H1 (cell line): Measurements from ENCODE around the gene NTPCR. TPM values are rescaled to one million over a fixed set of nuclear protein-coding genes. Genes with fewer than 3 reads are reported as not detected.

Experiments used
- CTCF ChIA-PET: fragments of 300-600 bp; sonication (Branson Sonifier 250); formaldehyde crosslinking; loops from one replicate; lab custom pipeline; 2021; ENCODE audit not compliant: partially characterized antibody; lab: Charles Lee
- POLR2A ChIA-PET: fragments of 300-600 bp; sonication (Branson Sonifier 250); formaldehyde crosslinking; loops from one replicate; lab custom pipeline; 2021; ENCODE audit warnings: inconsistent platforms; ENCODE audit not compliant: partially characterized antibody; lab: Charles Lee
- DNase-seq, 2 experiments: peaks; one replicate each; pipeline versions ENCODE4 v3.0.0 to v3.0.0-alpha.2; 2010 to 2022; ENCODE audit warnings: low spot score in 2 of 2, low read depth in 1 of 2, mixed read lengths in 1 of 2
- FAIRE-seq: peaks from 2 replicates; lab custom pipeline; 2011; peaks lifted over from hg19 to GRCh38; lab: Jason Lieb, UNC
- H2AFZ ChIP-seq: 2 replicates; pipeline ENCODE4 v1.8.1; 2012; ENCODE audit warnings: low read length, inconsistent platforms
- H2AK5ac ChIP-seq: 2 replicates; pipeline ENCODE4 v1.6.1; 2013; ENCODE audit warnings: low read depth, low read length
- H2BK120ac ChIP-seq: replicated peaks from 2 replicates; pipeline ENCODE3; 2013; ENCODE audit warnings: low read depth, low read length, inconsistent platforms
- H2BK12ac ChIP-seq: 2 replicates; pipeline ENCODE4 v1.6.1; 2013; ENCODE audit warnings: low read depth, low read length
- H2BK15ac ChIP-seq: 2 replicates; pipeline ENCODE4 v1.6.1; 2013; ENCODE audit warnings: low read length
- H2BK20ac ChIP-seq: 2 replicates; pipeline ENCODE4 v1.6.1; 2013; ENCODE audit warnings: low read length
- H2BK5ac ChIP-seq: 2 replicates; pipeline ENCODE4 v1.6.1; 2013; ENCODE audit warnings: low read depth, low read length
- H3K14ac ChIP-seq: 2 replicates; pipeline ENCODE4 v1.6.1; 2013; ENCODE audit warnings: inconsistent platforms; ENCODE audit not compliant: insufficient read length
- H3K18ac ChIP-seq: 2 replicates; pipeline ENCODE4 v1.6.1; 2013; ENCODE audit warnings: low read length; ENCODE audit errors: extremely low read depth
- H3K23ac ChIP-seq: 2 replicates; pipeline ENCODE4 v1.6.1; 2013; ENCODE audit warnings: inconsistent platforms; ENCODE audit not compliant: insufficient read length
- H3K23me2 ChIP-seq: 2 replicates; pipeline ENCODE4 v1.6.1; 2013; ENCODE audit warnings: low read depth, low read length
- H3K27ac ChIP-seq: 2 replicates; pipeline ENCODE4 v1.6.1; 2011; ENCODE audit warnings: low read depth, low read length, inconsistent platforms
- H3K27me3 ChIP-seq, 4 experiments: replicated peaks in 1 of 4; 1 replicate in 1 of 4; 2 replicates in 3 of 4; pipeline versions ENCODE4 v1.6.1 to v1.8.1; 2011 to 2013; ENCODE audit warnings: low read length in 3 of 4, mild to moderate bottlenecking in 3 of 4, inconsistent platforms in 2 of 4, mixed read lengths in 2 of 4, moderate library complexity in 1 of 4; ENCODE audit not compliant: control insufficient read depth in 3 of 4, insufficient read depth in 3 of 4; ENCODE audit errors: extremely low read depth in 1 of 4
- H3K36me3 ChIP-seq, 4 experiments: 2 replicates each; pipeline versions ENCODE4 v1.6.1 to v1.8.1; 2011 to 2013; ENCODE audit warnings: mild to moderate bottlenecking in 4 of 4, low read length in 3 of 4, moderate library complexity in 2 of 4, control low read depth in 1 of 4, inconsistent platforms in 1 of 4; ENCODE audit not compliant: insufficient read depth in 4 of 4, control insufficient read depth in 2 of 4
- H3K4ac ChIP-seq: replicated peaks from 2 replicates; pipeline ENCODE3; 2013; ENCODE audit warnings: low read length, low read depth, mixed read lengths, inconsistent platforms; ENCODE audit not compliant: insufficient read length
- H3K4me1 ChIP-seq, 4 experiments: replicated peaks in 1 of 4; 1 replicate in 1 of 4; 2 replicates in 3 of 4; pipeline versions ENCODE4 v1.6.1 to v1.8.1; 2011 to 2013; ENCODE audit warnings: low read length in 3 of 4, inconsistent platforms in 2 of 4, mixed read lengths in 1 of 4; ENCODE audit not compliant: insufficient read depth in 4 of 4, control insufficient read depth in 3 of 4
- H3K4me2 ChIP-seq, 2 experiments: 2 replicates each; pipeline versions ENCODE4 v1.6.1 to v1.8.1; 2011 to 2013; ENCODE audit warnings: low read depth in 2 of 2, low read length in 2 of 2, control low read depth in 1 of 2, inconsistent platforms in 1 of 2, mild to moderate bottlenecking in 1 of 2; ENCODE audit not compliant: insufficient read depth in 1 of 2
- H3K4me3 ChIP-seq, 4 experiments: fragments of 200-600, 300-600 bp in 1 of 4; sonication (generic), shearing (Covaris generic), sonication (Bioruptor Twin) in 1 of 4; 2 replicates each; pipeline versions ENCODE4 v1.5.1 to v1.8.1; 2011 to 2016; ENCODE audit warnings: low read length in 4 of 4, low read depth in 3 of 4, control low read depth in 2 of 4, inconsistent platforms in 2 of 4, mild to moderate bottlenecking in 2 of 4, mixed read lengths in 1 of 4, moderate library complexity in 1 of 4; ENCODE audit not compliant: insufficient read depth in 2 of 4; ENCODE audit errors: extremely low read depth in 1 of 4
- H3K56ac ChIP-seq: replicated peaks from 2 replicates; pipeline ENCODE3; 2013; ENCODE audit warnings: low read depth, mild to moderate bottlenecking, mixed read lengths, low read length, inconsistent platforms; ENCODE audit not compliant: insufficient read length
- H3K79me1 ChIP-seq: 2 replicates; pipeline ENCODE4 v1.6.1; 2013; ENCODE audit warnings: low read depth, low read length, control low read depth
- H3K79me2 ChIP-seq, 2 experiments: 2 replicates each; pipeline versions ENCODE4 v1.6.1 to v1.8.1; 2012 to 2013; ENCODE audit warnings: low read length in 2 of 2, mild to moderate bottlenecking in 2 of 2, inconsistent platforms in 1 of 2; ENCODE audit not compliant: insufficient read depth in 2 of 2, control insufficient read depth in 1 of 2
- H3K9ac ChIP-seq, 4 experiments: replicated peaks in 1 of 4; 1 replicate in 1 of 4; 2 replicates in 3 of 4; pipeline versions ENCODE4 v1.6.1 to v1.8.1; 2011 to 2013; ENCODE audit warnings: low read depth in 3 of 4, low read length in 3 of 4, control low read depth in 2 of 4, mild to moderate bottlenecking in 2 of 4, moderate library complexity in 2 of 4, inconsistent platforms in 1 of 4; ENCODE audit errors: extremely low read depth in 1 of 4
- H3K9me3 ChIP-seq, 2 experiments: 2 replicates each; pipeline versions ENCODE4 v1.6.1 to v1.8.1; 2012 to 2013; ENCODE audit warnings: mild to moderate bottlenecking in 2 of 2, moderate library complexity in 2 of 2, control low read depth in 1 of 2, inconsistent platforms in 1 of 2, low read depth in 1 of 2, low read length in 1 of 2, mixed read lengths in 1 of 2; ENCODE audit not compliant: insufficient read depth in 2 of 2
- H4K20me1 ChIP-seq, 2 experiments: replicated peaks in 1 of 2; 2 replicates each; pipeline versions ENCODE3 to v1.8.1; 2011 to 2013; ENCODE audit warnings: inconsistent platforms in 2 of 2, low read length in 2 of 2, mild to moderate bottlenecking in 1 of 2; ENCODE audit not compliant: insufficient read depth in 2 of 2, control insufficient read depth in 1 of 2
- H4K5ac ChIP-seq: 2 replicates; pipeline ENCODE4 v1.6.1; 2013; ENCODE audit warnings: low read length, low read depth, mixed read lengths, inconsistent platforms; ENCODE audit not compliant: insufficient read length
- H4K8ac ChIP-seq: 2 replicates; pipeline ENCODE4 v1.8.0; 2013; ENCODE audit warnings: mild to moderate bottlenecking, moderate library complexity, low read length, inconsistent platforms; ENCODE audit not compliant: insufficient read depth; ENCODE audit errors: extremely low read depth
- H4K91ac ChIP-seq: replicated peaks from 2 replicates; pipeline ENCODE3; 2013; ENCODE audit warnings: low read length, mixed read lengths, inconsistent platforms; ENCODE audit not compliant: insufficient read length
- GTF2F1 ChIP-seq: IDR thresholded peaks from 2 replicates; pipeline ENCODE4 v1.6.1; 2012; ENCODE audit warnings: low read depth, low read length, improper control_type of control experiment, borderline replicate concordance
- HDAC6 ChIP-seq: IDR thresholded peaks from one replicate; pipeline ENCODE4 v1.7.1; 2012; ENCODE audit warnings: low read depth, mild to moderate bottlenecking, inconsistent platforms, low read length, moderate library complexity
- TAF7 ChIP-seq: optimal IDR thresholded peaks from 2 replicates; pipeline ENCODE3; 2011; ENCODE audit warnings: low read depth, mild to moderate bottlenecking, inconsistent platforms, low read length, moderate library complexity, borderline replicate concordance
- WGBS, 2 experiments: shearing (Covaris generic) in 1 of 2; methylation state at CpG; one replicate each; pipeline versions ENCODE4 v1.1.6 to v1.1.7; 2013 to 2015; ENCODE audit warnings: low lambda C conversion rate in 2 of 2, mixed read lengths in 2 of 2, inconsistent platforms in 1 of 2, low coverage in 1 of 2, missing lambda C conversion rate in 1 of 2; ENCODE audit not compliant: insufficient replicate concordance in 2 of 2, insufficient coverage in 1 of 2, insufficient read length in 1 of 2; ENCODE audit errors: extremely low coverage in 1 of 2, missing lambda C conversion rate in 1 of 2; 5-methylcytosine and 5-hydroxymethylcytosine counted together
- polyA plus RNA-seq, 7 experiments: library from polyadenylated mRNA; depleted of rRNA in 3 of 7; stranded (reverse) in 5 of 7; unstranded in 2 of 7; fragments of >200 nt in 5 of 7; fragments of 200-250 nt in 2 of 7; gene quantifications; 1 replicate in 5 of 7; 2 replicates in 1 of 7; 4 replicates in 1 of 7; pipeline versions ENCODE4 v1.2.1 to v1.2.3, GENCODE V29; 2011 to 2013; ENCODE audit warnings: missing spikeins in 2 of 7, mixed read lengths in 2 of 7
- total RNA-seq: library from RNA; stranded (reverse); fragmentation: NEBNext Ultra II Directional; extraction: Animal tissue kit (Norgen Biotek cat#: 25700); gene quantifications from 2 replicates; pipeline ENCODE4 v1.2.1, GENCODE V29; 2021
- TF ChIP-seq, protein P1 (sequence below), 3 experiments: IDR thresholded peaks; 1 replicate in 2 of 3; 2 replicates in 1 of 3; pipeline versions ENCODE4 v1.5.1 to v1.6.1; 2011; ENCODE audit warnings: low read length in 3 of 3, mild to moderate bottlenecking in 3 of 3, inconsistent platforms in 2 of 3, low read depth in 1 of 3, moderate library complexity in 1 of 3; ENCODE audit not compliant: insufficient read depth in 1 of 3; ENCODE audit errors: control extremely low read depth in 1 of 3

Gene NTPCR
- total and polyA plus RNA-seq, 2 of the 8 experiments (the other 6 are each of a cell fraction or from before 2014, with no cell fraction given) = 22.6 to 73.1 TPM

DNA sequence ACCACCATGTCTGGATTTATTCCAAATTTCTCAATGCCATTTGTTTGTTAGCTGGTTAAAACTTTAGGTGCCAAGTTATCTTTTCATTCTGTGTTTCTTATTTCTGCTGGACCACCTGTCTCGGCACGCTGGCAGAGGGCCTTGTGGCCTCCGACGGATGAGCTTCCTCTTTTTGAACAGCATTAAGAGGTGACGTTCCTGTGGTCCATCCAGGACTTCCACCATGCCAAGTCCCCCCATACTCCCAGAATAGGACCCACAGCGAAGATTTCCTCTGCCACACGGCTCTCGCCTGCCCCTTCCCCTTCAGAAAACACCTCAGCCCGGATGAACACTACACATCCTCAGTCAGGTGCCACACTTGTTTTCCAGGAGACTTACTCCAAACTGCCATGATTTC, 73.8 kb downstream of the NTPCR start:
- H3K23me2 ChIP-seq = no peaks in the 10 kb centered on the region
- H2AFZ ChIP-seq = no peak overlapping the region
- H2BK20ac ChIP-seq = no peak overlapping the region
- no peak overlapping the region for H3K18ac ChIP-seq
- FAIRE-seq (no peak), DNase-seq (no peak)
- ChIA-PET POLR2A (no interaction called here), CTCF (interaction anchor here (0.7 to 4.3 kb wide), 26 partner anchors 8 to 426 kb away, joined by 3 to 19 read pairs (median 3); partner anchors contain the start of gene SIPA1L2)
- H2BK5ac ChIP-seq = no peak overlapping the region
- no peak overlapping the region for H3K4me3 ChIP-seq
- H4K8ac ChIP-seq = no peak overlapping the region
- H3K4me1 ChIP-seq = no peaks in the 10 kb centered on the region; a peak in 1 of 7 replicates
- no peaks in the 10 kb centered on the region; a peak in 1 of 8 replicates for H3K36me3 ChIP-seq
- no peaks in the 10 kb centered on the region; the same call in 1 of the 2 replicates for H3K79me1 ChIP-seq
- H4K91ac ChIP-seq = no peak overlapping the region
- H3K27me3 ChIP-seq = no peaks in the 10 kb centered on the region
- no peak overlapping the region for H4K5ac ChIP-seq
- H3K4me2 ChIP-seq = no peak overlapping the region
- no peak overlapping the region for H3K9ac ChIP-seq
- H3K79me2 ChIP-seq = no peaks in the 10 kb centered on the region
- WGBS, 2 experiments = 92% methylated on average over 9 of the region's 9 CpGs; no CpG with 5 or more reads in 1 of the 2 experiments
- H3K4ac ChIP-seq = no peak overlapping the region
- H3K14ac ChIP-seq = no peak overlapping the region
- no peak overlapping the region for H2BK120ac ChIP-seq
- no peaks in the 10 kb centered on the region for H3K9me3 ChIP-seq
- H3K23ac ChIP-seq = no peak overlapping the region
- H3K27ac ChIP-seq = no peak overlapping the region
- H4K20me1 ChIP-seq = no peaks in the 10 kb centered on the region
- no peak overlapping the region for H2BK12ac ChIP-seq
- H3K56ac ChIP-seq = no peak overlapping the region
- H2AK5ac ChIP-seq = no peak overlapping the region
- no peak overlapping the region for H2BK15ac ChIP-seq
- TF ChIP-seq TAF7 (no peak), HDAC6 (no peak), GTF2F1 (no peak)
- TF ChIP-seq, protein P1, sequence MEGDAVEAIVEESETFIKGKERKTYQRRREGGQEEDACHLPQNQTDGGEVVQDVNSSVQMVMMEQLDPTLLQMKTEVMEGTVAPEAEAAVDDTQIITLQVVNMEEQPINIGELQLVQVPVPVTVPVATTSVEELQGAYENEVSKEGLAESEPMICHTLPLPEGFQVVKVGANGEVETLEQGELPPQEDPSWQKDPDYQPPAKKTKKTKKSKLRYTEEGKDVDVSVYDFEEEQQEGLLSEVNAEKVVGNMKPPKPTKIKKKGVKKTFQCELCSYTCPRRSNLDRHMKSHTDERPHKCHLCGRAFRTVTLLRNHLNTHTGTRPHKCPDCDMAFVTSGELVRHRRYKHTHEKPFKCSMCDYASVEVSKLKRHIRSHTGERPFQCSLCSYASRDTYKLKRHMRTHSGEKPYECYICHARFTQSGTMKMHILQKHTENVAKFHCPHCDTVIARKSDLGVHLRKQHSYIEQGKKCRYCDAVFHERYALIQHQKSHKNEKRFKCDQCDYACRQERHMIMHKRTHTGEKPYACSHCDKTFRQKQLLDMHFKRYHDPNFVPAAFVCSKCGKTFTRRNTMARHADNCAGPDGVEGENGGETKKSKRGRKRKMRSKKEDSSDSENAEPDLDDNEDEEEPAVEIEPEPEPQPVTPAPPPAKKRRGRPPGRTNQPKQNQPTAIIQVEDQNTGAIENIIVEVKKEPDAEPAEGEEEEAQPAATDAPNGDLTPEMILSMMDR (IDR thresholded peaks at IDR 0.05; ENCODE audit: control extremely low read depth in 1 of 3, insufficient read depth in 1 of 3, low read depth in 1 of 3, low read length in 3 of 3) = no peak
